Measurements from ENCODE around the gene SDHD.

GRCh38 chr11:112103446-112103845, 16.8 kb downstream of the SDHD start:
- no peak for TF ChIP-seq CTCF (IDR thresholded peaks at IDR 0.05; ENCODE audit: extremely low read depth in 1 of 2, insufficient read depth in 1 of 2, low read depth in 1 of 2, low read length in 2 of 2)
- TF ChIP-seq JUN (IDR thresholded peaks at IDR 0.05; ENCODE audit: borderline replicate concordance, insufficient read depth, insufficient read length, low read depth) = no peak
- no peak for TF ChIP-seq EZH2 (IDR thresholded peaks at IDR 0.05; ENCODE audit: borderline replicate concordance, low read depth, low read length, severe bottlenecking)
- no peak for TF ChIP-seq MYC (IDR thresholded peaks at IDR 0.05; ENCODE audit: low read depth, low read length)
- no peak for TF ChIP-seq POLR2AphosphoS5 (IDR thresholded peaks at IDR 0.05; ENCODE audit: insufficient read depth, low read depth, low read length)
- TF ChIP-seq POLR2A (IDR thresholded peaks at IDR 0.05; ENCODE audit: low read depth, low read length) = no peak
- TF ChIP-seq GATA2 (IDR thresholded peaks at IDR 0.05; ENCODE audit: insufficient read depth, insufficient read length, low read depth, low read length) = no peak
- TF ChIP-seq MAX (IDR thresholded peaks at IDR 0.05; ENCODE audit: insufficient read depth, insufficient read length) = no peak
- TF ChIP-seq FOS (IDR thresholded peaks at IDR 0.05; ENCODE audit: borderline replicate concordance, insufficient read depth, low read length) = no peak
